NCI-H1436 (cell line): ENCODE data around the gene RCVRN.

Experiments
- DNase-seq: peaks from one replicate; lab custom pipeline; 2025; lab: John Stamatoyannopoulos, UW

The RCVRN gene

DNA sequence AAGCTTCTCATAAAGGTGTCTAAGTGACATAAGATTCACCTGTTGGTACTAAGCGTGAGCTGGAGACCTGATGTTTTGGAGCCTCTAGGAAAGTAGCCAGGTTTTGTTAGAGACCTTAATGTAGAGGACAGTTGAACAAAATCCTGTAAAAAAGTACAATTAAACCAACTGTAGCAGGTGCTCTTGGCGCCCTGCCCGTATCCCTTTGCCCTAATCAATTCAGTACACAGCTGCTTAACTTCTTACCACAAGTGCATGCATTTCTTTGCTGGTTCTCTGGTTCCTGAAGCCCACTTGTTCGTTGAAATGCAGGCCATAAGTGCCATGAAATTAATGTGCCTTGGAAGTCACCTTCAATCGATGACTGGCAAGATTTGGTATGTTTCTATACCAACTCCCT lies 54.9 kb downstream of the RCVRN start:
- DNase-seq = no peak
